ENCODE data around the gene RPL5. TPM values are rescaled to one million over a fixed set of nuclear protein-coding genes. Genes with fewer than 3 reads are reported as not detected.

RPL5 gene
- total RNA-seq, 1 experiment from 2014 or later, result 1,480 TPM

DNA sequence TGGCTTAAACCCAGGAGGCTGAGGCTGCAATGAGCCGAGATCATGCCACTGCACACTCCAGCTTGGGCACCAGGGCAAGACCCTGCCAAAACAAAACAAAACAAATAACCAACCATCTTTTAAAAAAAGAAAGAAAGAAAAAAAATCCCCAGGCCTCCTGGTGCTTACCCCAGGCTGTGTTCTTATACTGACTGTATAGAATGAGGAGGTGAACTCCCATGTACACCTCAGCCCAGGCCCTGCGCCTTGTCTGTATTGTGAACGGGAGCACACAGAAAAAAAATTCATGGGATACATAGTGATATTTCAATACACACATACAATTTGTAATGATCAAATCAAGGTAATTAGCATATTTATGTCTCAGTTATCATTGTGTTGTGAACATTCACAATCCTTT is 14.1 kb downstream of the RPL5 start:
- CTCF ChIA-PET, result no interaction called here
- no peak for ATAC-seq

More for the DNA sequence above, 14.1 kb downstream of the RPL5 start:
- no peak for DNase-seq (ENCODE audit: low read depth, low spot score)
- no peak overlapping the region for H2AFZ ChIP-seq (ENCODE audit: low read depth, low read length, poor library complexity, severe bottlenecking)
- peaks cover 5% of the 10 kb centered on the region; the same call in 1 of the 2 replicates for H3K79me2 ChIP-seq (ENCODE audit: insufficient read depth, low read length)
- intact Hi-C loops (cut with micrococcal nuclease), result no loop called here
- H3K9ac ChIP-seq (ENCODE audit: low read length), result no peak overlapping the region
- no peaks in the 10 kb centered on the region for H3K4me1 ChIP-seq (ENCODE audit: control insufficient read depth in 1 of 2, insufficient read depth in 2 of 2, low read length in 2 of 2)
- no peak overlapping the region for H3K4me3 ChIP-seq (replicated peaks in 1 of 2; ENCODE audit: low read depth in 1 of 2, low read length in 2 of 2)
- no peaks in the 10 kb centered on the region for H3K9me3 ChIP-seq (ENCODE audit: control insufficient read depth in 1 of 2, insufficient read depth in 1 of 2, low read depth in 1 of 2, low read length in 2 of 2)
- no peak overlapping the region for H3K27ac ChIP-seq (ENCODE audit: low read depth, low read length)
- H3K36me3 ChIP-seq (ENCODE audit: control insufficient read depth in 1 of 2, insufficient read depth in 2 of 2, low read length in 2 of 2), result peaks cover 20 to 24% of the 10 kb centered on the region in 2 experiments
- no TSS peak for BruUV-seq (replicated peaks)
- H3K9me2 ChIP-seq (ENCODE audit: insufficient read depth), result no peaks in the 10 kb centered on the region
- peaks cover 23% of the 10 kb centered on the region; the same call in 1 of the 2 replicates for H4K20me1 ChIP-seq (ENCODE audit: insufficient read depth)
- H3K27me3 ChIP-seq (ENCODE audit: insufficient read depth, low read length), result no peaks in the 10 kb centered on the region
- no peak overlapping the region for H3K4me2 ChIP-seq (ENCODE audit: low read length)
- TF ChIP-seq, protein P1, sequence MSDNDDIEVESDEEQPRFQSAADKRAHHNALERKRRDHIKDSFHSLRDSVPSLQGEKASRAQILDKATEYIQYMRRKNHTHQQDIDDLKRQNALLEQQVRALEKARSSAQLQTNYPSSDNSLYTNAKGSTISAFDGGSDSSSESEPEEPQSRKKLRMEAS (IDR thresholded peaks at IDR 0.05), result no peak
- TF ChIP-seq CEBPB (IDR thresholded peaks at IDR 0.05; ENCODE audit: low read depth) (no peak), ELF1 (IDR thresholded peaks at IDR 0.05; ENCODE audit: borderline replicate concordance, low read depth) (no peak), SRF (IDR thresholded peaks at IDR 0.05; ENCODE audit: low read depth) (no peak), EZH2 (IDR thresholded peaks at IDR 0.05) (no peak), SP1 (IDR thresholded peaks at IDR 0.05; ENCODE audit: low read depth) (no peak), REST (IDR thresholded peaks at IDR 0.05; ENCODE audit: low read depth) (no peak), POLR2AphosphoS5 (IDR thresholded peaks at IDR 0.05; ENCODE audit: low read depth, low read length) (no peak), SIN3A (IDR thresholded peaks at IDR 0.05; ENCODE audit: low read depth) (no peak), POLR2A (IDR thresholded peaks at IDR 0.05; ENCODE audit: borderline replicate concordance, extremely low read depth, insufficient read depth, insufficient read length) (no peak), ZNF274 (IDR thresholded peaks at IDR 0.05; ENCODE audit: low read depth, low read length) (no peak)
- TF ChIP-seq, protein P2, sequence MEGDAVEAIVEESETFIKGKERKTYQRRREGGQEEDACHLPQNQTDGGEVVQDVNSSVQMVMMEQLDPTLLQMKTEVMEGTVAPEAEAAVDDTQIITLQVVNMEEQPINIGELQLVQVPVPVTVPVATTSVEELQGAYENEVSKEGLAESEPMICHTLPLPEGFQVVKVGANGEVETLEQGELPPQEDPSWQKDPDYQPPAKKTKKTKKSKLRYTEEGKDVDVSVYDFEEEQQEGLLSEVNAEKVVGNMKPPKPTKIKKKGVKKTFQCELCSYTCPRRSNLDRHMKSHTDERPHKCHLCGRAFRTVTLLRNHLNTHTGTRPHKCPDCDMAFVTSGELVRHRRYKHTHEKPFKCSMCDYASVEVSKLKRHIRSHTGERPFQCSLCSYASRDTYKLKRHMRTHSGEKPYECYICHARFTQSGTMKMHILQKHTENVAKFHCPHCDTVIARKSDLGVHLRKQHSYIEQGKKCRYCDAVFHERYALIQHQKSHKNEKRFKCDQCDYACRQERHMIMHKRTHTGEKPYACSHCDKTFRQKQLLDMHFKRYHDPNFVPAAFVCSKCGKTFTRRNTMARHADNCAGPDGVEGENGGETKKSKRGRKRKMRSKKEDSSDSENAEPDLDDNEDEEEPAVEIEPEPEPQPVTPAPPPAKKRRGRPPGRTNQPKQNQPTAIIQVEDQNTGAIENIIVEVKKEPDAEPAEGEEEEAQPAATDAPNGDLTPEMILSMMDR (IDR thresholded peaks at IDR 0.05 in 2 of 3, conservative IDR thresholded peaks at IDR 0.05 in 1 of 3; ENCODE audit: borderline replicate concordance in 1 of 3, insufficient read depth in 1 of 3, low read depth in 2 of 3, low read length in 2 of 3), result no peak
- TF ChIP-seq, protein P3, sequence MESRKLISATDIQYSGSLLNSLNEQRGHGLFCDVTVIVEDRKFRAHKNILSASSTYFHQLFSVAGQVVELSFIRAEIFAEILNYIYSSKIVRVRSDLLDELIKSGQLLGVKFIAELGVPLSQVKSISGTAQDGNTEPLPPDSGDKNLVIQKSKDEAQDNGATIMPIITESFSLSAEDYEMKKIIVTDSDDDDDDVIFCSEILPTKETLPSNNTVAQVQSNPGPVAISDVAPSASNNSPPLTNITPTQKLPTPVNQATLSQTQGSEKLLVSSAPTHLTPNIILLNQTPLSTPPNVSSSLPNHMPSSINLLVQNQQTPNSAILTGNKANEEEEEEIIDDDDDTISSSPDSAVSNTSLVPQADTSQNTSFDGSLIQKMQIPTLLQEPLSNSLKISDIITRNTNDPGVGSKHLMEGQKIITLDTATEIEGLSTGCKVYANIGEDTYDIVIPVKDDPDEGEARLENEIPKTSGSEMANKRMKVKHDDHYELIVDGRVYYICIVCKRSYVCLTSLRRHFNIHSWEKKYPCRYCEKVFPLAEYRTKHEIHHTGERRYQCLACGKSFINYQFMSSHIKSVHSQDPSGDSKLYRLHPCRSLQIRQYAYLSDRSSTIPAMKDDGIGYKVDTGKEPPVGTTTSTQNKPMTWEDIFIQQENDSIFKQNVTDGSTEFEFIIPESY (IDR thresholded peaks at IDR 0.05; ENCODE audit: extremely low read depth, insufficient replicate concordance, low read length), result no peak
- ChIA-PET POLR2A (no interaction called here), RAD21 (ENCODE audit: low non-redundant PET in 1 of 2, low total read pairs in 2 of 2, uncharacterized antibody in 2 of 2, unreplicated experiment in 2 of 2) (no interaction called here)

Measured in HCT116 (cell line).